IPS DF 19.7 (cell line): ENCODE measurements around the gene NEUROD4.

Experiments
- DNase-seq: peaks from one replicate; pipeline ENCODE4 v3.0.0-alpha.2; 2013; ENCODE audit warnings: low read depth, low spot score

The NEUROD4 gene

GRCh38 chr12:54998958-54999510 lies 20.7 kb upstream of the NEUROD4 start:
- DNase-seq, result no peak

GRCh38 chr12:55001198-55001868 lies 18.4 kb upstream of the NEUROD4 start:
- DNase-seq, result no peak

GRCh38 chr12:55002355-55002754 lies 17.4 kb upstream of the NEUROD4 start:
- DNase-seq, result no peak

- no peak for DNase-seq
Measured at GRCh38 chr12:55008944-55009585, 10.7 kb upstream of the NEUROD4 start.

GRCh38 chr12:55017416-55017925 lies 2.3 kb upstream of the NEUROD4 start:
- no peak for DNase-seq

GRCh38 chr12:55024575-55024974 lies 4.8 kb downstream of the NEUROD4 start:
- no peak for DNase-seq

- DNase-seq, result no peak
Measured at GRCh38 chr12:55025508-55025907, 5.7 kb downstream of the NEUROD4 start.

- DNase-seq, result no peak
Measured at GRCh38 chr12:55034218-55034617, 14.4 kb downstream of the NEUROD4 start.

- DNase-seq, result no peak
Measured at GRCh38 chr12:55036326-55037115, 16.7 kb downstream of the NEUROD4 start.

- DNase-seq, result no peak
Measured at GRCh38 chr12:55037351-55037987, 17.7 kb downstream of the NEUROD4 start.

GRCh38 chr12:55039395-55040354 lies 19.9 kb downstream of the NEUROD4 start:
- DNase-seq, result no peak

- no peak for DNase-seq
Measured at GRCh38 chr12:55041345-55042055, 21.7 kb downstream of the NEUROD4 start.

GRCh38 chr12:55043542-55043941 lies 23.8 kb downstream of the NEUROD4 start:
- DNase-seq, result no peak

GRCh38 chr12:55044135-55044534 lies 24.4 kb downstream of the NEUROD4 start:
- no peak for DNase-seq

- no peak for DNase-seq
Measured at GRCh38 chr12:55049676-55050075, 29.9 kb downstream of the NEUROD4 start.

GRCh38 chr12:55051197-55051947 lies 31.6 kb downstream of the NEUROD4 start:
- no peak for DNase-seq

- DNase-seq, result no peak
Measured at GRCh38 chr12:55057481-55057880, 37.7 kb downstream of the NEUROD4 start.

- no peak for DNase-seq
Measured at GRCh38 chr12:55058082-55058481, 38.3 kb downstream of the NEUROD4 start.

GRCh38 chr12:55058776-55059175 lies 39.0 kb downstream of the NEUROD4 start:
- DNase-seq, result no peak
